ENCODE measurements around the gene RBBP8NL.

The RBBP8NL gene

DNA sequence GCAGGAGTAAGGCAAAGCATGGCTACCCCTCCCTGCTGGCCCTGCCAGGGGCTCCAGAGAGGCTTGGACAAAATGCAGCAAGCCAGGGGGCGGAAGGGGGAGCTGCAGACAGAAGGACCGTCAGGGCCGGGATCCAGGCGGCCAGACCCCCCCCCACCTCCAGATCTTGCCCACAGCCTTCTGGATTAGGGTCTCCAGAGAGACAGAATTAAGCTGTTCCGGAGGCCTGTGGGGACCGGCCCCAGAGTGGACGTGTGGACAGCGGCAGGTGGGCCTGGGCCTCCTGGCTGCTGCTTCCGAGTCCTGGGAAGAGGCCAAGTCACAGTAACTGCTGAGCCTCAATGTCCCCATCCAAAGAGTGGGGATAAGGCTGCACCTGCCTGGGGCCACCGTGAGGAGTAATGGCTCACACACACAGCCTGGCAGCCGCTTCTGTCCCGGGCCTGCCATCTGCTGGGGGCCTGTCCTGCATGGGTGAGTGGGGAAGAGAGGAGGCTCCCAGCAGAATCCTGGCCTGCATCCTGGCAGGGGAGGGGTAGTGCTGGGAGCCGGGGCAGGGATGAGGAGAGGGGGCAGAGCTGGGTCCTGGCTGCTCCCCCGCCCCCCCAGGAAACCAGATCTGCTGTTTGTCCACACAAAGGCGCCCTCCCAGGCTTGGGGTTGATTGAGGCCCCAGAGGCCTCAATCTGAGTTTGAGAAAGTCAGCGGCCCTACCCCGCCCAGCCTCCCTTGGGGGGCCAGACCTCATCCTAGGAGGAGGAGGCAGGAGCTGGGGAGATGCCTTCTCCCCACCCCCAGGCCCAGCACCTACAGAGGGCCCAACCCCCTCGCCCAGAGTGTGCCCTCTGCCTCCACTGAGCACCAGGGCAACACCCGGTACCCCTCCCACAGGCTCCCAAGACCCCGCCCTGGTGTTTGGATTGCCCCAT is 64.1 kb downstream of the RBBP8NL start:
- no peak for DNase-seq (ENCODE audit: low spot score)

DNA sequence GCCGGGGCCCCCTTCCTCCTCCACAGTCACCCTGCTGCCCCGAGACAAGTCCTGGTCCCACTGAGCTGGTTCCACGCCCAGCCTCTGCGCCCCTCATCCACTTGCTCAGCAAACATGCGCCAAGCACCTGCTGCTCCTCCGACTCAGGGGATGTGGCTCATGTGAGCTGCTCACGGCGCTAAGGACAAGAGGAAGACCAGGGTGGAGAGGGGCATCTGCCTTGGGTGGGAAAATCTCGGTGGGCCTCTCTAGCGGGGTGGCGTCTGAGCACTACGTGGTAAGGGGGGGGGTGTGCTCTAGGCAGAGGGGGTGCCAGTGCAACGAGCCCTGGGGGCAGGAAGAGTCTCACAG is 64.8 kb downstream of the RBBP8NL start:
- no peak for DNase-seq (ENCODE audit: low spot score)

DNA sequence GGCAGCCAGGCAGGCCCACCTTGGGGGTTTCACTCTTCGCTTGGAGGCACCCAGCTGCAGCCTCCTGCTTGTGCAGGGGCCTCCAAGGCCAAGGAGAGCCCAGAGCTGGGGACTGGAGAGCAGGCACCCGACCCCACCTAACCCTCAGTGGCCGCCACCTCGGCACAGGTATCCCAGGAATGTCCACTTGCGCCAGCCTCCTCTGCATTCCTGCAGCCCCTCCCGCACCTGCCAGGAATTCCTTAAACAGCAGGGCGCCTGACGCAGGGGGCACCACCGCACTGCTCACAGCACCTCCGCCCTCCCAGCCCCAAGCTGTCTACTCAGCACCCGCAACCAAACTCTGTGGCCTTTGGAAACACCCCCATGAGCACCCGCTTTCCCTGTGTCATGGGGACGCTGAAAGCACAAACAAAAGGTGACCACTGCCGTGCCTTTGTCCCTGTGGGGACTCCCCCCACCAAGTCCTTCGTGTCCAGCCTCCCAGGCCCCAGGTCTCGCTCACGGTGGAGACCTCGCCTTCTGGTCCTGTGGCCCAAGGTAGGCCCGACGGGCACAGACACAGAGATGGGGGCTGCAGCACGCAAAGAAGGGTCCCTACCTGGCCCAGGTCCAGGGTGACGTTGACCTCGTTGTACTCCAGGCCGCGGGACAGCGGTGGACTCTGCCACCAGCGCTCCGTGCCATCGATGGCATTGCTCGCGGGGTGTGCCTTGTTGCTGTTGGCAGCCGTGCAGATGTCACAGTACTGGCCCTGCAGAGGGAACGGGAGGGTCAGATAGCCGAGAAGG is 65.3 kb downstream of the RBBP8NL start:
- no peak for DNase-seq (ENCODE audit: low spot score)

DNA sequence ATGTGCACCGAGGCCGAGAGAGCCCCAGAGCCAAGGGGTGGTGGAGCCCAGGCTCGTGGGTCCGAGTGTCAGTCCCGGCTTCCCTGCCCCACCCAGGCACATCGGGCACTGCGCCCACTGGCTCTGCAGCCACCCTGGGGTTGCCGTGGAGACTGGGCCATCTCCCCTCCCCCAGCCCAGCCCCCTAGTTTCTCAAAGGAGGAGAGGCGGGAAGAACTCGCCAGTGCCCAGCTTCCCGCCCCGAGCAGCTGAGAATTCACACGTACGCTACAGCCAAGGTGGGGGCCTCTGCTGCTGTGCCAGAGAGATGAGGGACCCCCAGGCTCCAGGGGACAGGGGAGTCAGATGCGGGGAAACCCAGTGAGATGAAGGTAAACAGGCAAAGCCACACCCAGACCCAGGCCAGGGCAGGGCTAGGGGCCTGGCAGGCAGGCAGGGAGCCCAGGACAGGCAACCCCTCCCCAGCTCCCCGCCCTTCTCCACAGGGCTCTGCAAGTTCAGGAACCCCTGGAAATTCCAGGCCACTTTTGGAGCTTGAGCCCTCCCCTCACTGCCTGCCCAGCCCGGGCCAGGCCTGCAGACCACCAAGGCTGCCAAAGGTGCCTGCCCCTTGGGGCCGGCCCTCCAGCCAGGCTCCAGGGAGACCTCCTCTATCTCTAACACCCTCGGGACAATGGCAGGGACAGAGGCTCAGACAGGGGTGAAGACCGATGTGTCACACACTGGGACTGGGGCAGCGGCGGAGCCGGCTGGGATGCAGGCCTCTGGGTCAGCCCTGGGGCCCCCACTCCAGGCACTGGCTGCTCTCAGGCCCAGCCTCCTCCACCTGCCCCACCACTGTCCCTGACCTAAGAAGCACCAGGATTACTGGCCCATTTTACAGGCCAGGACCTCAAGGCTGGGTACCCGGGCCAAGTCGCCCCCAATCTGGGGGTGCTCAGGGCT is 66.2 kb downstream of the RBBP8NL start:
- DNase-seq (ENCODE audit: low spot score): no peak

Measured in GM03348 (cell line).